HG03571 (cell line): ENCODE data around the gene YEATS2.

ENCODE experiments used
- ATAC-seq: cut with Tn5 transposase; IDR thresholded peaks from one replicate; pipeline ENCODE4 v1.9.1; 2021; ENCODE audit not compliant: unreplicated experiment

The YEATS2 gene

GRCh38 chr3:183828538-183828870 is 130.9 kb downstream of the YEATS2 start:
- ATAC-seq: no peak

DNA sequence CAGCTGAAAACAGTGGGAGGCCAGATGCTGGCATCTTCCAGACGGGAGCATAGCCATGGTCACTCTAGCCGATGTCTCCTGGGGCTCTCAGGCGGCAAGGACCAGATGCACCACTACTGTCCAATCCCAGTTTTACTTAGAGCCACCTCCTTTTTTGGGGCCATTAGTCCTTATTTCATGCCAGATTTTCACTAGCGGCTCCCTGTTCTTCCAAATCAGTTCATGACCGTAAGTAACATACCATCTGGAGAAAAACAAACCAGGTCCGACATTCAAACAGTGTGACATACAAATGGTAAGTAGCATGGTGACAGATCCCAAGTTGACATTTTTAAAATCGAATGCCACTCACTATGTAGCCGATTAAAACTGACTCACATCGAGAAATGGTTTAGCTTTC is 131.9 kb downstream of the YEATS2 start:
- ATAC-seq: no peak

DNA sequence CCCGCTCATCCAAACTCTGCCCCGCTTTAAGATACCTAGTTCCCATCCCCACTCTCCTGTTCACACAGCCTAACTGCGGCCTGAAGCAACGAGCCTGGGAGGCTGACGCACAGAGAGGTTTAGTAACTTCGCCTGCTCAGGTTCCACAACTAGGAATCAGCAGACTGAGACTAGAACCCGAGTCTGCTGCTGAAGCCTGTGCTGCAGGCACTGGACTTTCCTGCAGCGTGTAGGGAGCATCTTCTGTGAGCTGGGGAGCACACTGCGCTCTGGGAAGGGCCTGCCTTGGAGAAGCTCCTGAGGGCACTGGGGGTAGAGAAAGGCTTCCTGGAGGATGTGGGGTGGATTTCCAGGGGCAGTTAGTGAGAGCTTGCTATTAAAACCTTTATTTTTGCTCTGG is 132.6 kb downstream of the YEATS2 start:
- no peak for ATAC-seq

DNA sequence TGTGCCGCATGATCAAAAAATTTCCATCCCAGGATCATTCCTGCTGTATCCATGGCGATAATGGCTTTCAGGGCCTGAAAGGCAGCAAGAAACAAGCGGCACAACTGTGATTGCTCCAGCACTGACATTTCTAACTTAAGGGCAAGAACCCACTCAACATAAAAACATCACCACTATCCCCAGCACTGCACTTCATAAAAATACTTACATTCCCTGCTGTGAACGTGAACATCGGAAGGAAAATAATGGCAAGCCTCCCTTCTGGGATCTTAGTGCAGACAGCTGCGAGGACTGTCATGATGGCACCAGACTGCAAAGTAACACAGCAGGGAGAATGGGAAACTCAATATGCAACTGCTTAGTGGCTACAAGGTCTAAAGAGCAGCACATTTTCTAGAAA is 135.9 kb downstream of the YEATS2 start:
- no peak for ATAC-seq

GRCh38 chr3:183837390-183837789 is 139.8 kb downstream of the YEATS2 start:
- ATAC-seq: no peak

GRCh38 chr3:183837894-183838293 is 140.3 kb downstream of the YEATS2 start:
- no peak for ATAC-seq

GRCh38 chr3:183839751-183840150 is 142.2 kb downstream of the YEATS2 start:
- no peak for ATAC-seq

DNA sequence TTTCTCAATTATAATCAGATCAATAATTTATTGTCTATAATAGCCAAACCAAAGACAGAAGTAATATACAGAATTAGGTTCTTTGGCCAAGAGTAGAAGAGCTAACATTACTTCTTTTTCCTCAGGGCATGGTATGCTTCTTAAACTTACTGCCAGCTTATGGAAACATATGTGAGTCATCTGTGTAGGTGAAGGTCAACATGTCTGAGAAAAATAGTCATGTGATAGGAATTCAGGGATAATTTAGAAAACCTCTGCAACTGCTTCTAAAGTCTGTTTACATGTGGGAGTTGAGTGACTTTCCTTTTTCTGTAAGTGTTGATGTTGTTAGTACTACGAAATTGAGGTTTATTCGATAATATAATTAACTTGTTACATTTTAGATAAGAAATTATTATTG is 147.0 kb downstream of the YEATS2 start:
- ATAC-seq: no peak

GRCh38 chr3:183845090-183845489 is 147.5 kb downstream of the YEATS2 start:
- no peak for ATAC-seq

DNA sequence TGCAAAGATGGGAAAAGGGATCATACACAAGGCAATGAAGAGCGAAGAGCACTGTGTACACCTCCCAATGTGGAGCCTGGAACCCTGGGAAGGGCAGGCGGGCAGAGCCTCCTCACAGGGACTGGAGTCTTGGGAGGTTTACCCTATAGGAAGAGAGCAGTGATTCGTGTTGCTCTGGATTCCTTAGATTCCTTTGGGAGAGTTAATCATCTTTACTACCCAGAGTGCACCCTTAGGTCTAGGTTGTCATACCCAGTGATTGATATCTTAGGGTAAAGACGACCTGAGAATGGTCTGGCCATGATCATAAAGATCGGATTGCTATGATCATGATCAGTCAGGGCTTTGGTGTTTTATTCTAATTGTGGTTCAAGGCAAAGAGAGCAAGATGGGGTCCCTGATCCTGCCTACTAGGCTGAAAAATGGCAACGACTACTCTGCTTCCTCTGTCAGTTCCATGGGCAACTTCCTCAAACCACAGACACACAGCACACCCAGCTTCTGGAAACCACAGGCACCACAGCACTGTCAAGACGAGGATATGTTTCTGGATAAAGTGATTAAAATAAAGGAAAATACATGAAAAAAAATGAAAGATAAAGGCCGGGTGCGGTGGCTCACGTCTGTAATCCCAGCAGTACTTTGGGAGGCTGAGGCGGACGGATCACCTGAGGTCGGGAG is 148.2 kb downstream of the YEATS2 start:
- ATAC-seq: no peak

- no peak for ATAC-seq
These were observed 156.9 kb downstream of the YEATS2 start for GRCh38 chr3:183854318-183855035.

DNA sequence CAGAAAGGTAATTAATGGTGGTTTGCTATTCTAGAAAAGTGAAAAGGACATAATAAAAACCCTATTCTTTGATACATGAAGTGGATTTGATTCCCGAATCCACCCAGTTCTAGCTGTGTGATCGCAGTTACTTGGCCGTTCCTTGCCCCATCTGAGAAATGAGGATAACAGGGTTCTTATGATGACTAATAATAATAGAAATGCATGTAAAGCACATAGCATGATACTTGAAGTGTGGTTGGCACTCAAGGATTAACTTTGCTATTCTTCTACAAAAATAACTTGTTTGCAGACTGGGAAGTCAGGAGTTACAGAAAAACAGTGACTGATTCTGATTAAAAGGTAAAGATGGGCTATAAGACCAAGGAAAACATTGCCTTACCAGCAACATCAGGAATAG is 160.3 kb downstream of the YEATS2 start:
- no peak for ATAC-seq
